IMR-90 (cell line): ENCODE data around the gene LY6G6F. TPM values are rescaled to one million over a fixed set of nuclear protein-coding genes. Genes with fewer than 3 reads are reported as not detected.

Experiments used
- ATAC-seq: fragments of 200-7000 bp; cut with Tn5 transposase; 2 replicates; pipeline ENCODE4 v1.9.1; 2020; ENCODE audit warnings: low read depth, mild to moderate bottlenecking, moderate library complexity
- BruUV-seq: library from RNA; stranded (reverse); fragments of 400-500 nt; replicated peaks from 2 replicates; lab custom pipeline; 2021; lab: Mats Ljungman, UMichigan
- CTCF ChIA-PET: fragments of 300-600 bp; formaldehyde crosslinking; extraction: SDS; loops from one replicate; lab custom pipeline; 2021; ENCODE audit warnings: antibody characterized with exemption; lab: Yijun Ruan, JAX
- POLR2A ChIA-PET: fragments of 300-600 bp; sonication (Branson Sonifier 250); formaldehyde crosslinking; loops from one replicate; lab custom pipeline; 2022; ENCODE audit warnings: antibody characterized with exemption; ENCODE audit not compliant: unreplicated experiment; lab: Charles Lee
- DNase-seq: peaks from one replicate; pipeline ENCODE4 v3.0.0; 2013
- H2AFZ ChIP-seq: replicated peaks from 2 replicates; pipeline ENCODE3; 2013; ENCODE audit warnings: low read length, mild to moderate bottlenecking; ENCODE audit not compliant: poor library complexity
- H2AK5ac ChIP-seq: 2 replicates; pipeline ENCODE4 v1.6.1; 2013; ENCODE audit warnings: low read depth, low read length, inconsistent platforms
- H2AK9ac ChIP-seq: replicated peaks from 2 replicates; pipeline ENCODE3; 2013; ENCODE audit warnings: mild to moderate bottlenecking, low read depth, low read length, moderate library complexity; ENCODE audit not compliant: poor library complexity
- H2BK120ac ChIP-seq: 2 replicates; pipeline ENCODE4 v1.6.1; 2013; ENCODE audit warnings: low read depth, low read length, inconsistent platforms
- H2BK15ac ChIP-seq: 3 replicates; pipeline ENCODE4 v1.6.1; 2013; ENCODE audit warnings: low read depth, low read length, inconsistent platforms
- H2BK20ac ChIP-seq: 2 replicates; pipeline ENCODE4 v1.6.1; 2013; ENCODE audit warnings: low read depth, mild to moderate bottlenecking, inconsistent platforms, low read length, moderate library complexity
- H2BK5ac ChIP-seq: 2 replicates; pipeline ENCODE4 v1.6.1; 2013; ENCODE audit warnings: mild to moderate bottlenecking, low read depth, low read length, inconsistent platforms; ENCODE audit not compliant: poor library complexity, severe bottlenecking
- H3K14ac ChIP-seq: replicated peaks from 2 replicates; pipeline ENCODE4 v1.6.1; 2013; ENCODE audit warnings: low read depth, low read length, inconsistent platforms
- H3K18ac ChIP-seq: 2 replicates; pipeline ENCODE4 v1.6.1; 2013; ENCODE audit warnings: low read depth, low read length, control low read depth
- H3K23ac ChIP-seq: 2 replicates; pipeline ENCODE4 v1.6.1; 2013; ENCODE audit warnings: low read depth, low read length, inconsistent platforms
- H3K27ac ChIP-seq: 2 replicates; pipeline ENCODE4 v1.5.1; 2013; ENCODE audit warnings: mild to moderate bottlenecking, control low read depth, low read length; ENCODE audit not compliant: insufficient read depth
- H3K27me3 ChIP-seq: 2 replicates; pipeline ENCODE4 v1.6.1; 2013; ENCODE audit warnings: low read length; ENCODE audit not compliant: control insufficient read depth, insufficient read depth
- H3K36me3 ChIP-seq: 2 replicates; pipeline ENCODE4 v1.6.1; 2013; ENCODE audit warnings: low read length, mixed read lengths; ENCODE audit not compliant: control insufficient read depth, insufficient read depth
- H3K4ac ChIP-seq: 2 replicates; pipeline ENCODE4 v1.6.1; 2013; ENCODE audit warnings: low read depth, low read length, inconsistent platforms
- H3K4me1 ChIP-seq: 2 replicates; pipeline ENCODE4 v1.6.1; 2013; ENCODE audit warnings: low read length, mixed read lengths; ENCODE audit not compliant: control insufficient read depth, insufficient read depth
- H3K4me2 ChIP-seq: 2 replicates; pipeline ENCODE4 v1.6.1; 2013; ENCODE audit warnings: low read depth, mild to moderate bottlenecking, control low read depth, low read length, moderate library complexity
- H3K4me3 ChIP-seq: 2 replicates; pipeline ENCODE4 v1.5.1; 2013; ENCODE audit warnings: low read depth, mild to moderate bottlenecking, control low read depth, low read length, moderate library complexity; ENCODE audit not compliant: insufficient read depth
- H3K56ac ChIP-seq: 2 replicates; pipeline ENCODE4 v1.6.1; 2013; ENCODE audit warnings: low read length, inconsistent platforms; ENCODE audit not compliant: insufficient read depth; ENCODE audit errors: extremely low read depth
- H3K79me1 ChIP-seq, 2 experiments: 2 replicates each; pipeline ENCODE4 v1.6.1; 2013; ENCODE audit warnings: low read length in 2 of 2, inconsistent platforms in 1 of 2, low read depth in 1 of 2
- H3K9ac ChIP-seq: 2 replicates; pipeline ENCODE4 v1.6.1; 2013; ENCODE audit warnings: low read depth, low read length, control low read depth
- H3K9me1 ChIP-seq: 2 replicates; pipeline ENCODE4 v1.6.1; 2013; ENCODE audit warnings: low read length, inconsistent platforms; ENCODE audit not compliant: insufficient read depth
- H3K9me3 ChIP-seq: 2 replicates; pipeline ENCODE4 v1.6.1; 2013; ENCODE audit warnings: low read length; ENCODE audit not compliant: control insufficient read depth, insufficient read depth
- H4K20me1 ChIP-seq: 2 replicates; pipeline ENCODE4 v1.6.1; 2013; ENCODE audit warnings: low read length, inconsistent platforms; ENCODE audit not compliant: insufficient read depth
- H4K5ac ChIP-seq: 2 replicates; pipeline ENCODE4 v1.6.1; 2013; ENCODE audit warnings: mild to moderate bottlenecking, low read depth, low read length, control low read depth
- H4K8ac ChIP-seq, 2 experiments: 2 replicates each; pipeline ENCODE4 v1.6.1; 2013; ENCODE audit warnings: low read depth in 2 of 2, low read length in 2 of 2, control low read depth in 1 of 2, inconsistent platforms in 1 of 2
- H4K91ac ChIP-seq: 2 replicates; pipeline ENCODE4 v1.6.1; 2013; ENCODE audit warnings: low read depth, low read length, inconsistent platforms; ENCODE audit not compliant: insufficient read depth
- BHLHE40 ChIP-seq: fragments of 150-350 bp; IDR thresholded peaks from 2 replicates; pipeline ENCODE4 v1.6.1; 2016; ENCODE audit warnings: mild to moderate bottlenecking, low read depth, low read length
- CEBPB ChIP-seq: IDR thresholded peaks from 2 replicates; pipeline ENCODE4 v1.6.1; 2012; ENCODE audit warnings: low read depth, low read length, improper control_type of control experiment
- FOS ChIP-seq: fragments of 150-350 bp; IDR thresholded peaks from 2 replicates; pipeline ENCODE4 v1.6.1; 2016; ENCODE audit warnings: low read depth, low read length
- MAZ ChIP-seq: IDR thresholded peaks from 2 replicates; pipeline ENCODE4 v1.6.1; 2012; ENCODE audit warnings: low read depth, mild to moderate bottlenecking, low read length, improper control_type of control experiment, moderate library complexity, borderline replicate concordance
- WGBS, 2 experiments: methylation state at CpG; one replicate each; pipeline versions ENCODE4 v1.1.5 to v1.1.7; 2013; ENCODE audit warnings: missing lambda C conversion rate in 2 of 2; ENCODE audit not compliant: insufficient read length in 1 of 2; ENCODE audit errors: extremely low coverage in 2 of 2; 5-methylcytosine and 5-hydroxymethylcytosine counted together
- dilution Hi-C: fragments of 300-500 bp; cut with HindIII; formaldehyde crosslinking; loops from one replicate; pipeline ENCODE4 v1.14.3; 2018; ENCODE audit warnings: low sequenced_read_pairs; ENCODE audit not compliant: unreplicated experiment
- in situ Hi-C: fragments of 300-500 bp; cut with MboI; formaldehyde crosslinking; loops from 3 replicates; pipeline ENCODE4 v1.14.3; 2019; ENCODE audit warnings: low sequenced_read_pairs, inconsistent platforms, mixed read lengths
- intact Hi-C: fragments of 100-400 bp; cut with micrococcal nuclease; formaldehyde crosslinking; loops from 2 replicates; pipeline ENCODE4 v1.10.0; 2022
- polyA plus RNA-seq, 3 experiments: library from polyadenylated mRNA; depleted of rRNA; stranded (reverse); fragments of >200 nt; gene quantifications; 2 replicates each; pipeline ENCODE4 v1.2.3, GENCODE V29; 2012; ENCODE audit warnings: low replicate concordance in 1 of 3
- total RNA-seq: library from RNA; depleted of rRNA; stranded (reverse); fragments of >200 nt; gene quantifications from 2 replicates; pipeline ENCODE4 v1.2.3, GENCODE V29; 2012
- TF ChIP-seq, protein P1 (sequence below): fragments of 150-350 bp; IDR thresholded peaks from 2 replicates; pipeline ENCODE4 v1.6.1; 2016; ENCODE audit warnings: low read depth, mild to moderate bottlenecking, low read length, moderate library complexity, borderline replicate concordance

The LY6G6F gene
- total and polyA plus RNA-seq, 2 of the 4 experiments (the other 2 are of a cell fraction) = not detected

DNA sequence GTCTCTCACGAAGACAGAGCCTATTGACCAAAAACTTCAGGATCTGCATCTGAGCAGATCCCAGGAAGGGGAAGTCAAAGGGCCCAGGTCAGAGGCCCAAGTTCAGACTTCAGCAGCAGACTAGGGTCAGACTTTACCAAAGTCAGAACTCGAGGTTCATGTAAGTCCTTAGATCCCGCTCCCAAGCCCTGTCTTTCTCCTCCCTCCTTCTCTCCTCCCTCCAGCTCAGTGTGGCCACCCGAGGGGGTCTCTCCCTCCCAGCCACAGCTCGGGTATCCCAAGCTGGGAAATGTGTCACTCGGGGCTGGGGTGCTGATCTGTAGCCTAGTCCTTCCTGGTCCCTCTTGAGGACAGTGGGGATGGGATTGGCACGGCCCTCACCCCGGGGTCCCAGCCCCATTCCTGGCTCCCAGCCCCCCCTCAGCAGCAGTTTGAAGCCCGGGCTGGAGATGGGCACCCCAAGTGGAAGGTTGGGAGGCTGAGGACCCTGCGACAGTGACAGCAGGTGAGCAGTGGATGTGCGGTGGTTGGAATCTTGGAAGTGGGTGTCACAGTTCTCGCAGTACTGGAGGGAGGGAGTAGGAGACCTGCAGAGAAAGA lies 44.4 kb upstream of the LY6G6F start (continued):
- TF ChIP-seq MAZ = no peak

DNA sequence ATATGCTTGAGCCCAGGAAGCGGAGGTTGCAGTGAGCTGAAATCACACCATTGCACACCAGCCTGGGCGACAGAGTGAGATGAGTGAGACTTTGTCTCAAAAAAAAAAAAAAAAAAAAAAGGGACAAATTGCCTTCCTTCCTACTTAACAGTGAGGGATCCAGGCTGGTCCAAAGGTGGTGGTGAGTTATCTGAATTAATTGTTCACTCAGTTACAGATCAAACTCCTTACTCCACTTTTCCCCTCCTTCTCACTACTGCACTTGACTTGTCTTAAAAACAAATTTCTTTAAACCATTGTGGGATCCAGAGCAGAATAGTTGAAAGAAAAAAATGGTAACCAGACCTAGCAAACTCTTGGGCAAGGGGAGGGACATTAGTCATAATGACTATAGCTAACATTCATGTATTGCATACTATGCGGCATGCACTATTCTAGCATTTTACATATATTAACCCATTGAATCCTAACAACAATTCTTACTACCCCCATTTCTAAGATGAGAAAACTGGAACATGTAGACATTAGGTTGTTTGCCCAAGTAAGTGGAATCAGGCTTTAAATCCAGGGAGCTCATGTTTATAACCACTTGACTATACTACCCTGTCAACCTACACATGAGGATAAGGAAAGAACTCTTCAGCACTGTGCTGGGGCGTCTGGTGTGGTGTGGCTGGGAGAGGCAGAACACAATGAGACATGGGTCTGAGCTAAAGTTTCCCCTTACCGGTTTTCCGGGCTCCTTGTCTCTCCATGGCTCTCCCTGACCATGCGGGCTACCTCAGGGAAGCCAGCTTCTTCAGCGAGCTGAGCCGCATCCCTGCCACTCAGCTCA lies 43.3 kb upstream of the LY6G6F start:
- peak overlapping the region; percentile 84 for H2AK5ac ChIP-seq
- peak overlapping the region; percentile 46 for H3K56ac ChIP-seq
- ATAC-seq = no peak
- TF ChIP-seq, protein P1, sequence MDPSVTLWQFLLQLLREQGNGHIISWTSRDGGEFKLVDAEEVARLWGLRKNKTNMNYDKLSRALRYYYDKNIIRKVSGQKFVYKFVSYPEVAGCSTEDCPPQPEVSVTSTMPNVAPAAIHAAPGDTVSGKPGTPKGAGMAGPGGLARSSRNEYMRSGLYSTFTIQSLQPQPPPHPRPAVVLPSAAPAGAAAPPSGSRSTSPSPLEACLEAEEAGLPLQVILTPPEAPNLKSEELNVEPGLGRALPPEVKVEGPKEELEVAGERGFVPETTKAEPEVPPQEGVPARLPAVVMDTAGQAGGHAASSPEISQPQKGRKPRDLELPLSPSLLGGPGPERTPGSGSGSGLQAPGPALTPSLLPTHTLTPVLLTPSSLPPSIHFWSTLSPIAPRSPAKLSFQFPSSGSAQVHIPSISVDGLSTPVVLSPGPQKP = no peak
- TF ChIP-seq BHLHE40 (no peak), FOS (0 out of 2 replicates have a peak, but pooled peaks have one; percentile 6), CEBPB (peak; percentile 92)
- H3K14ac ChIP-seq = peak overlapping the region; percentile 47
- peaks cover 20% of the 10 kb centered on the region for H3K4me1 ChIP-seq
- in situ Hi-C loops = no loop called here
- H3K36me3 ChIP-seq = peaks cover 17% of the 10 kb centered on the region
- dilution Hi-C loops = no loop called here
- peak overlapping the region; percentile 99 for H2AK9ac ChIP-seq
- H2BK120ac ChIP-seq = peak overlapping the region; percentile 75
- no peak overlapping the region for H3K18ac ChIP-seq
- H3K4me2 ChIP-seq = peak overlapping the region; percentile 74
- peak overlapping the region; percentile 66 for H3K23ac ChIP-seq
- peaks cover 11 to 83% of the 10 kb centered on the region in 2 experiments for H3K79me1 ChIP-seq
- peak overlapping the region; percentile 63; the same call in 2 of the 3 replicates for H2BK15ac ChIP-seq
- ChIA-PET POLR2A (interaction anchor here (0.5 to 1.4 kb wide), 5 partner anchors 11 to 253 kb away, joined by 3 to 8 read pairs (median 5); partner anchors contain the start of gene BAG6), CTCF (interaction anchor here (0.9 to 1.3 kb wide), 3 partner anchors 10 to 11 kb away, joined by 3 to 5 read pairs (median 3); partner anchors contain the start of gene BAG6)
- H3K9ac ChIP-seq = peak overlapping the region; percentile 49
- peak overlapping the region; percentile 80 for H3K27ac ChIP-seq
- peak overlapping the region; percentile 74 for H3K4me3 ChIP-seq
- peak overlapping the region; percentile 36; the same call in 1 of the 2 replicates for H4K91ac ChIP-seq
- intact Hi-C loops = loop anchor here (5.0 kb wide), 1 partner anchor 169 kb away; no protein-coding TSS in a partner anchor
- peak overlapping the region; percentile 79 for H2AFZ ChIP-seq
- H3K4ac ChIP-seq = peak overlapping the region; percentile 80
- H4K5ac ChIP-seq = 0 out of 2 replicates have a peak overlapping the region, but pooled peaks have one; percentile 9
- peaks cover 6% of the 10 kb centered on the region; the same call in 1 of the 2 replicates for H3K9me1 ChIP-seq
- H2BK5ac ChIP-seq = peak overlapping the region; percentile 82
- H2BK20ac ChIP-seq = peak overlapping the region; percentile 20; the same call in 1 of the 2 replicates
- peak overlapping the region; percentile 44 to 68; a peak in 3 of 4 replicates for H4K8ac ChIP-seq
- no peaks in the 10 kb centered on the region for H3K27me3 ChIP-seq
- H4K20me1 ChIP-seq = peaks cover 11% of the 10 kb centered on the region
- peak; percentile 70 for DNase-seq
- BruUV-seq = no TSS peak
- H3K9me3 ChIP-seq = no peaks in the 10 kb centered on the region
- WGBS, 2 experiments = 60% methylated on average over 2 of the region's 9 CpGs; no CpG with 5 or more reads in 1 of the 2 experiments
